SK-N-SH (cell line): ENCODE results near the gene PARVA. TPM values are rescaled to one million over a fixed set of nuclear protein-coding genes. Genes with fewer than 3 reads are reported as not detected.

Experiments used
- CTCF ChIA-PET: fragments of 300-600, 350-600 bp; formaldehyde crosslinking; extraction: SDS; loops from one replicate; lab custom pipeline; 2021; lab: Yijun Ruan, JAX
- POLR2A ChIA-PET: fragments of 350-600 bp; sonication (Branson Sonifier 250); formaldehyde crosslinking; extraction: SDS; loops from one replicate; lab custom pipeline; 2020; ENCODE audit warnings: antibody characterized with exemption, inconsistent platforms; lab: Yijun Ruan, JAX
- DNase-seq: peaks from one replicate; pipeline ENCODE4 v3.0.0; 2012
- H2AFZ ChIP-seq: fragments of 200-600 bp; sonication (generic); 2 replicates; pipeline ENCODE4 v1.8.1; 2016; ENCODE audit warnings: antibody characterized with exemption, mild to moderate bottlenecking, low read depth
- H3F3A ChIP-seq: fragments of 200-600 bp; sonication (generic); replicated peaks from 2 replicates; pipeline ENCODE3; 2016; ENCODE audit warnings: antibody characterized with exemption, mild to moderate bottlenecking; ENCODE audit not compliant: insufficient read depth
- H3K27ac ChIP-seq, 2 experiments: fragments of 200-500 bp in 1 of 2; fragments of 200-600 bp in 1 of 2; sonication (Bioruptor generic) in 1 of 2; sonication (generic), shearing (Covaris generic) in 1 of 2; 2 replicates each; pipeline versions ENCODE4 v1.5.1 to v1.6.1; 2014 to 2016; ENCODE audit warnings: low read depth in 2 of 2, inconsistent platforms in 1 of 2, low read length in 1 of 2, mild to moderate bottlenecking in 1 of 2, mixed read lengths in 1 of 2
- H3K27me3 ChIP-seq: fragments of 200-600 bp; sonication (generic), shearing (Covaris generic); 2 replicates; pipeline ENCODE4 v1.6.1; 2016; ENCODE audit warnings: mixed run types; ENCODE audit not compliant: insufficient read depth
- H3K36me3 ChIP-seq, 2 experiments: fragments of 200-500 bp in 1 of 2; fragments of 200-600 bp in 1 of 2; sonication (Bioruptor generic) in 1 of 2; sonication (generic) in 1 of 2; replicated peaks in 1 of 2; 2 replicates each; pipeline versions ENCODE3 to v1.5.1; 2014 to 2016; ENCODE audit warnings: low read length in 1 of 2, mild to moderate bottlenecking in 1 of 2; ENCODE audit not compliant: insufficient read depth in 2 of 2, control insufficient read depth in 1 of 2
- H3K4me1 ChIP-seq, 2 experiments: fragments of 200-500 bp in 1 of 2; fragments of 200-600 bp in 1 of 2; sonication (Bioruptor generic) in 1 of 2; sonication (generic), shearing (Covaris generic) in 1 of 2; 2 replicates each; pipeline versions ENCODE4 v1.5.1 to v1.6.1; 2014 to 2016; ENCODE audit warnings: low read depth in 1 of 2, low read length in 1 of 2, mixed run types in 1 of 2; ENCODE audit not compliant: insufficient read depth in 2 of 2, control insufficient read depth in 1 of 2
- H3K4me2 ChIP-seq: fragments of 200-600 bp; sonication (generic), shearing (Covaris generic); 2 replicates; pipeline ENCODE4 v1.6.1; 2017; ENCODE audit warnings: mixed run types
- H3K4me3 ChIP-seq, 2 experiments: fragments of 200-500 bp in 1 of 2; fragments of 200-600 bp in 1 of 2; sonication (Bioruptor generic) in 1 of 2; sonication (generic), shearing (Covaris generic) in 1 of 2; 2 replicates each; pipeline versions ENCODE4 v1.5.1 to v1.8.1; 2014 to 2016; ENCODE audit warnings: low read depth in 2 of 2, inconsistent platforms in 1 of 2, low read length in 1 of 2, mild to moderate bottlenecking in 1 of 2, mixed read lengths in 1 of 2, moderate library complexity in 1 of 2
- H3K79me2 ChIP-seq: fragments of 200-600 bp; sonication (generic); 2 replicates; pipeline ENCODE4 v1.8.1; 2017; ENCODE audit warnings: mild to moderate bottlenecking; ENCODE audit not compliant: insufficient read depth
- H3K9ac ChIP-seq: fragments of 200-600 bp; sonication (generic); 2 replicates; pipeline ENCODE4 v1.6.1; 2017; ENCODE audit warnings: mixed run types
- H3K9me2 ChIP-seq: fragments of 200-600 bp; sonication (generic); 2 replicates; pipeline ENCODE4 v1.6.1; 2017; ENCODE audit warnings: mixed run types
- H3K9me3 ChIP-seq: fragments of 200-600 bp; sonication (generic); 2 replicates; pipeline ENCODE4 v1.6.1; 2017; ENCODE audit warnings: mixed run types, mild to moderate bottlenecking, moderate library complexity
- H4K20me1 ChIP-seq: fragments of 200-600 bp; sonication (generic); 2 replicates; pipeline ENCODE4 v1.6.1; 2017; ENCODE audit warnings: mild to moderate bottlenecking, mixed run types; ENCODE audit not compliant: insufficient read depth
- CHD2 ChIP-seq: fragments of 150-350 bp; IDR thresholded peaks from 2 replicates; pipeline ENCODE4 v1.6.1; 2018; ENCODE audit warnings: low read length; ENCODE audit not compliant: partially characterized antibody
- MXI1 ChIP-seq: IDR thresholded peaks from 2 replicates; pipeline ENCODE4 v1.6.1; 2012; ENCODE audit warnings: mild to moderate bottlenecking, low read depth, low read length, improper control_type of control experiment
- TCF12 ChIP-seq: IDR thresholded peaks from 2 replicates; pipeline ENCODE4 v1.4.0; 2012
- WGBS: methylation state at CpG from one replicate; pipeline ENCODE4 v1.1.6; 2017; ENCODE audit warnings: low lambda C conversion rate; 5-methylcytosine and 5-hydroxymethylcytosine counted together
- polyA plus RNA-seq, 3 experiments: library from polyadenylated mRNA; depleted of rRNA; stranded (reverse); fragments of >200 nt; gene quantifications; 2 replicates each; pipeline ENCODE4 v1.2.3, GENCODE V29; 2012
- TF ChIP-seq, protein P1 (sequence below): fragments of 200-600 bp; sonication (generic); IDR thresholded peaks from 2 replicates; pipeline ENCODE4 v1.6.1; 2017; ENCODE audit warnings: antibody characterized with exemption, mild to moderate bottlenecking, moderate library complexity
- TF ChIP-seq, protein P2 (sequence below): IDR thresholded peaks from 2 replicates; pipeline ENCODE4 v1.4.0; 2012; ENCODE audit warnings: low read depth, borderline replicate concordance

PARVA gene
- polyA plus RNA-seq, 1 of the 3 experiments (the other 2 are of a cell fraction) = 27.6 TPM

DNA sequence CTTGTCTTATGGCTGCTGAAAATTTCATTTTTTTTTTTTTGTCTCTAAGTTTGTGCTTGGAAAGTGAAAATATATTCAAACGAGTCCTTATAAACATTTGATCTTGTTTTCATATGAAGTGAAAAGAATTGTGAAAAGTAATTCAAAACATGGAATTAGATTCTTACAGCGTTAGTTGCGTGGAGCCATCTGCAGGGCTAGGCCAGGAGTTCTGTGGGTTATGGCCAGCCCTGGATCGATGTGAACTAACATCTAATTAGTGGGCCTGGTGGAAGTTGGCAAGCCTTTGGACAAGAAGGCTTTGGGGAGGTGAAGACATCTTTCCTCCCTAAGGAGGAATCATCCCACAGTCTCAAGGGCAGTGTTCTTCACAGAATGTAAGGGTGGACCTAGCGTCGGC is 37.2 kb downstream of the PARVA start (continued):
- TF ChIP-seq, protein P1, sequence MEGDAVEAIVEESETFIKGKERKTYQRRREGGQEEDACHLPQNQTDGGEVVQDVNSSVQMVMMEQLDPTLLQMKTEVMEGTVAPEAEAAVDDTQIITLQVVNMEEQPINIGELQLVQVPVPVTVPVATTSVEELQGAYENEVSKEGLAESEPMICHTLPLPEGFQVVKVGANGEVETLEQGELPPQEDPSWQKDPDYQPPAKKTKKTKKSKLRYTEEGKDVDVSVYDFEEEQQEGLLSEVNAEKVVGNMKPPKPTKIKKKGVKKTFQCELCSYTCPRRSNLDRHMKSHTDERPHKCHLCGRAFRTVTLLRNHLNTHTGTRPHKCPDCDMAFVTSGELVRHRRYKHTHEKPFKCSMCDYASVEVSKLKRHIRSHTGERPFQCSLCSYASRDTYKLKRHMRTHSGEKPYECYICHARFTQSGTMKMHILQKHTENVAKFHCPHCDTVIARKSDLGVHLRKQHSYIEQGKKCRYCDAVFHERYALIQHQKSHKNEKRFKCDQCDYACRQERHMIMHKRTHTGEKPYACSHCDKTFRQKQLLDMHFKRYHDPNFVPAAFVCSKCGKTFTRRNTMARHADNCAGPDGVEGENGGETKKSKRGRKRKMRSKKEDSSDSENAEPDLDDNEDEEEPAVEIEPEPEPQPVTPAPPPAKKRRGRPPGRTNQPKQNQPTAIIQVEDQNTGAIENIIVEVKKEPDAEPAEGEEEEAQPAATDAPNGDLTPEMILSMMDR = no peak

DNA sequence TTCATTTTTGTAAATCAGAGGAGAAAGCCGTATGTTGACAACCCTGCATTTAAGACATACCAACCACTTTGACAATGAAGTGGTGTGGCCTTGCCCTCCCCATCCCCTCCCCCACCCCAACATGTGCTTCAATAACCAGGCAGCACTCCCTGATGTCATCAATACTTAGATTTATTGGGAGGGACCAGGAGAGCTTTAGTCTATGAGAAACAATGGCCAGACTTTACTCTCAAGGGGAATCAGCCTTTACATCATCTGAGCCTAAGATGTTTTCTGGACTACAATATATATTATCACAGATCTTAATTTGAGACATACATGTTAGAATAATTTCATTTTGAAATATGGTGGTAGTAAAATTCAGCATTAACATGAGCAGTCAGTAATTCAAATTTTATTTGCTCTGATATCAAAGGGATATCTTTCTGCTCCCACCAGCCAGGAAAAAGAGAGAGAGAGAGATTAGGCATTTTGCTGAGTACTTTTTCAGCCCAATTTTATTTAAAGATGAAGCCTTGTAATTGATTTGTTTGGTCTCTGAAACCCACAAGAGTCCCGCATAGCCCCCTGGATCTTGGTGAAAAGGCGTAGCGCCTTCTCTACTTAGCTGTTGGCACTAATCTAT is 38.1 kb downstream of the PARVA start:
- H4K20me1 ChIP-seq = no peaks in the 10 kb centered on the region
- no peaks in the 10 kb centered on the region for H3K9me3 ChIP-seq
- H3K27ac ChIP-seq = no peak overlapping the region
- 92% methylated on average over 4 of the region's 4 CpGs for WGBS
- DNase-seq = no peak
- H3K79me2 ChIP-seq = peaks cover 85% of the 10 kb centered on the region
- no peaks in the 10 kb centered on the region for H3K27me3 ChIP-seq
- peaks cover 0 to 2% of the 10 kb centered on the region in 2 experiments for H3K36me3 ChIP-seq
- TF ChIP-seq CHD2 = no peak
- TF ChIP-seq, protein P2, sequence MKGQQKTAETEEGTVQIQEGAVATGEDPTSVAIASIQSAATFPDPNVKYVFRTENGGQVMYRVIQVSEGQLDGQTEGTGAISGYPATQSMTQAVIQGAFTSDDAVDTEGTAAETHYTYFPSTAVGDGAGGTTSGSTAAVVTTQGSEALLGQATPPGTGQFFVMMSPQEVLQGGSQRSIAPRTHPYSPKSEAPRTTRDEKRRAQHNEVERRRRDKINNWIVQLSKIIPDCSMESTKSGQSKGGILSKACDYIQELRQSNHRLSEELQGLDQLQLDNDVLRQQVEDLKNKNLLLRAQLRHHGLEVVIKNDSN = no peak
- no peaks in the 10 kb centered on the region for H3K9me2 ChIP-seq
- no peak overlapping the region for H3K4me3 ChIP-seq
- H3K4me1 ChIP-seq = peaks cover 36 to 42% of the 10 kb centered on the region in 2 experiments
- ChIA-PET POLR2A (no interaction called here), CTCF (interaction anchor here (0.8 kb wide), 1 partner anchor 473 kb away, joined by 4 read pairs; no protein-coding TSS in a partner anchor)
- no peak overlapping the region for H3K4me2 ChIP-seq
- H3K9ac ChIP-seq = no peak overlapping the region
- peaks cover 20% of the 10 kb centered on the region for H3F3A ChIP-seq
- no peak overlapping the region for H2AFZ ChIP-seq

DNA sequence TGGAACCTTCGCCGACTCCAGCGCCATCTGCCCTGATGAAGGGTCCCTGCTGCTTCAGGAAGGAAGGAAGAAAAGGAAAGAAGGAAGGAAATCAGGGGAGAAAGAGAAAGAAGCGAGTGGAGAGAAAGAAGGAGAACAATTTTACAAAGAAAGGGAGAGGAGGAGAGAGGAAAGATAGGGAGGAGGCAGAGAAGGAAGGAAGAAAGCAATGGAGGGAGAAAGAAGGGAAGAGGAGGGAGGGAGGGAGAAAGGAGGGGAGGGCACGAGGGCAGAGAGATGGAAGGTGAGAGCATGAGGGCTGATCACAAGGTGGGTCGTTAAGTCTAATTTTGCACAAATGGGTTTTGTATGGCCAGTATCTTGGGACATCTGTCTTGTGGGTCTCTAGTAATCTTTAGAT is 39.2 kb downstream of the PARVA start:
- Histone ChIP-seq H3K36me3 (peaks cover 0 to 5% of the 10 kb centered on the region in 2 experiments), H2AFZ (no peak overlapping the region), H3F3A (peaks cover 13% of the 10 kb centered on the region), H3K4me2 (no peak overlapping the region), H3K27me3 (no peaks in the 10 kb centered on the region), H3K4me1 (peaks cover 28 to 41% of the 10 kb centered on the region in 2 experiments), H3K79me2 (peaks cover 86% of the 10 kb centered on the region), H3K9me3 (no peaks in the 10 kb centered on the region), H3K9me2 (no peaks in the 10 kb centered on the region), H4K20me1 (no peaks in the 10 kb centered on the region), H3K27ac (no peak overlapping the region), H3K4me3 (no peak overlapping the region), H3K9ac (no peak overlapping the region)
- ChIA-PET CTCF (interaction anchor here (1.0 kb wide), 2 partner anchors 464 to 482 kb away, joined by 3 to 5 read pairs; no protein-coding TSS in a partner anchor), POLR2A (no interaction called here)
- WGBS = 96% methylated on average over 6 of the region's 6 CpGs
- no peak for DNase-seq
- TF ChIP-seq TCF12 = no peak
- no peak for TF ChIP-seq MXI1
